HG02973 (cell line): ENCODE measurements around the gene EXO1.
"Not testable (repeated sequence)": the region's sequence is repeated elsewhere in the genome, so short reads cannot be mapped to it uniquely, and the experiment has no call there.

Experiments used
- ATAC-seq: cut with Tn5 transposase; IDR thresholded peaks from one replicate; pipeline ENCODE4 v1.9.1; 2021; ENCODE audit warnings: moderate library complexity; ENCODE audit not compliant: unreplicated experiment

EXO1 gene

GRCh38 chr1:241834733-241835377, 13.1 kb upstream of the EXO1 start:
- no peak for ATAC-seq

GRCh38 chr1:241836941-241837340, 11.1 kb upstream of the EXO1 start:
- no peak for ATAC-seq

- ATAC-seq, result no peak
Measured at GRCh38 chr1:241837416-241837815, 10.6 kb upstream of the EXO1 start.

- ATAC-seq, result no peak
Measured at GRCh38 chr1:241837901-241838300, 10.1 kb upstream of the EXO1 start.

GRCh38 chr1:241838897-241839296, 9.1 kb upstream of the EXO1 start:
- no peak for ATAC-seq

GRCh38 chr1:241839369-241839979, 8.5 kb upstream of the EXO1 start:
- ATAC-seq, result no peak

- ATAC-seq, result no peak
Measured at GRCh38 chr1:241840164-241840563, 7.8 kb upstream of the EXO1 start.

- ATAC-seq, result no peak
Measured at GRCh38 chr1:241841691-241842090, 6.3 kb upstream of the EXO1 start.

- ATAC-seq, result no peak
Measured at GRCh38 chr1:241842565-241842964, 5.4 kb upstream of the EXO1 start.

GRCh38 chr1:241844593-241844992, 3.4 kb upstream of the EXO1 start:
- ATAC-seq, result no peak

- no peak for ATAC-seq
Measured at GRCh38 chr1:241846375-241846774, 1.6 kb upstream of the EXO1 start.

- no peak for ATAC-seq
Measured at GRCh38 chr1:241846862-241847539, 1.0 kb upstream of the EXO1 start.

- ATAC-seq, result no peak
Measured at GRCh38 chr1:241847540-241847795, 536 bp upstream of the EXO1 start.

- no peak for ATAC-seq
Measured at GRCh38 chr1:241848686-241849344, 811 bp downstream of the EXO1 start.

GRCh38 chr1:241849345-241849695, 1.3 kb downstream of the EXO1 start:
- no peak for ATAC-seq

- ATAC-seq, result not testable (repeated sequence)
Measured at GRCh38 chr1:241855545-241856140, 7.6 kb downstream of the EXO1 start.

- ATAC-seq, result peak; percentile 83
Measured at GRCh38 chr1:241857131-241857530, 9.1 kb downstream of the EXO1 start.

GRCh38 chr1:241860922-241861321, 12.9 kb downstream of the EXO1 start:
- ATAC-seq, result no peak

- no peak for ATAC-seq
Measured at GRCh38 chr1:241869022-241869421, 21.0 kb downstream of the EXO1 start.

- no peak for ATAC-seq
Measured at GRCh38 chr1:241870336-241870735, 22.3 kb downstream of the EXO1 start.

GRCh38 chr1:241870746-241871430, 22.9 kb downstream of the EXO1 start:
- no peak for ATAC-seq
